Pancreas (tissue), 10 donors: ENCODE data around the gene DHRS1. TPM values are rescaled to one million over a fixed set of nuclear protein-coding genes. Genes with fewer than 3 reads are reported as not detected.

ENCODE experiments used
- ATAC-seq, 4 donors: fragments of 200-7000 bp; cut with Tn5 transposase; one replicate each; pipeline versions ENCODE4 v1.8.0 to v1.9.1; 2020; ENCODE audit warnings: mild to moderate bottlenecking in 4 of 4, moderate library complexity in 4 of 4
- DNase-seq, 6 donors: peaks; one replicate each; pipeline ENCODE4 v3.0.0-alpha.2; 2020
- FAIRE-seq: peaks from 2 replicates; lab custom pipeline; 2012; peaks lifted over from hg19 to GRCh38; lab: Jason Lieb, UNC
- H3K27ac ChIP-seq, 4 donors: fragments of 200-600 bp; sonication (generic); 1 replicate in 3 of 4; 2 replicates in 1 of 4; pipeline versions ENCODE4 v1.5.0 to v1.8.0; 2020
- H3K27me3 ChIP-seq, 4 donors: fragments of 200-600 bp; one replicate each; pipeline ENCODE4 v1.8.0; 2021
- H3K36me3 ChIP-seq, 3 donors: fragments of 200-600 bp; sonication (generic) in 1 of 3; one replicate each; pipeline versions ENCODE4 v1.5.0 to v1.8.0; 2020 to 2021
- H3K4me1 ChIP-seq, 3 donors: fragments of 200-600 bp; one replicate each; pipeline ENCODE4 v1.8.0; 2021
- H3K4me3 ChIP-seq, 4 donors: fragments of 200-600 bp; sonication (generic) in 2 of 4; one replicate each; pipeline versions ENCODE4 v1.5.0 to v1.8.0; 2020 to 2021
- H3K9me3 ChIP-seq, 4 donors: fragments of 200-600 bp; one replicate each; pipeline ENCODE4 v1.8.0; 2021
- WGBS, 2 donors: extraction: QIAGEN DNeasy Blood & Tissue Kit; methylation state at CpG; one replicate each; pipeline ENCODE4 v1.1.7; 2013; 5-methylcytosine and 5-hydroxymethylcytosine counted together
- intact Hi-C, 3 donors: fragments of 100-400 bp; cut with DNase I; formaldehyde crosslinking; loops; one replicate each; pipeline versions ENCODE4 v1.11.1 to v1.14.2; 2022
- polyA plus RNA-seq, 2 donors: library from polyadenylated mRNA; stranded (reverse); fragments of 200-250 nt; gene quantifications; one replicate each; pipeline ENCODE4 v1.2.3, GENCODE V29; 2013
- total RNA-seq, 6 donors: library from RNA; stranded (reverse); fragmentation: NEBNext Ultra II Directional in 4 of 6; extraction: Animal tissue kit (Norgen Biotek cat#: 25700) in 4 of 6; gene quantifications; one replicate each; pipeline versions ENCODE4 v1.2.1 to v1.2.4, GENCODE V29; 2021 to 2023
- TF ChIP-seq, protein P1 (sequence below), 4 donors: fragments of 200-600 bp; sonication (generic) in 3 of 4; IDR thresholded peaks; one replicate each; pipeline versions ENCODE4 v1.5.0 to v1.8.0; 2021; ENCODE audit warnings: antibody characterized with exemption in 4 of 4
- donor health status: healthy with polysubstance abuse.
- donor health status: DM: no; HTN: no; CAD: no; lungs with moderate emphysema.
- donor health status: DM: no; HTN: no; CAD: no.
- donor health status: control.
- donor health status: control.
- donor health status: Bipolar disorder and iron deficiency.
- donor health status: DM: yes; HTN: yes; CAD: no.
- donor health status: DM: no; HTN: no; CAD: no.
- donor health status: DM: no; HTN: no; CAD: no.
- donor health status: DM: yes; HTN: yes; CAD: no.

DHRS1 gene
- total and polyA plus RNA-seq, 8 donors, result 6.1 to 21.1 (median 13.6) TPM

DNA sequence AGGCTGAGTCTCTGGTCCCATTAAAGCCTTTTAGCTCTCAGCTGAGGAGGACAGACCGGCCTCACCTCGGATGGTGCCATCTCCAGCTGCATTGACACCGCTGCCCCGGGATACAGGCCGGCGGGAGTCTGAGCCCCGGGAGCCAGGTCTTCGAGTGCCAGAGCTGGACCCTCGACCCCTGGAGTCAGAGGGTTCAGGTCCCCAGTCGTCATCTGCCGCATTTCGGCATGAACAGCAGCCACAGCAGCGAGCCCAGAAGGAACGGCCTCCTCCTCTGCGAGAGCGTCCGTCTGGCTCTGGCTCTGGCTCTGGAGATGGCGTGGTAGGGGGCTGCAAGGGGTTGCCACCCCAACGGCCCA, 37.6 kb downstream of the DHRS1 start:
- intact Hi-C loops, result no loop called here
- Histone ChIP-seq H3K9me3 (no peaks in the 10 kb centered on the region), H3K27me3 (no peaks in the 10 kb centered on the region), H3K4me3 (no peak overlapping the region), H3K4me1 (no peaks in the 10 kb centered on the region), H3K27ac (no peak overlapping the region), H3K36me3 (peaks cover 0 to 9% (median 0%) of the 10 kb centered on the region in 3 donors)
- DNase-seq (peak in 1 of 6 donors; percentile 32), ATAC-seq (no peak), FAIRE-seq (no peak)
- TF ChIP-seq, protein P1, sequence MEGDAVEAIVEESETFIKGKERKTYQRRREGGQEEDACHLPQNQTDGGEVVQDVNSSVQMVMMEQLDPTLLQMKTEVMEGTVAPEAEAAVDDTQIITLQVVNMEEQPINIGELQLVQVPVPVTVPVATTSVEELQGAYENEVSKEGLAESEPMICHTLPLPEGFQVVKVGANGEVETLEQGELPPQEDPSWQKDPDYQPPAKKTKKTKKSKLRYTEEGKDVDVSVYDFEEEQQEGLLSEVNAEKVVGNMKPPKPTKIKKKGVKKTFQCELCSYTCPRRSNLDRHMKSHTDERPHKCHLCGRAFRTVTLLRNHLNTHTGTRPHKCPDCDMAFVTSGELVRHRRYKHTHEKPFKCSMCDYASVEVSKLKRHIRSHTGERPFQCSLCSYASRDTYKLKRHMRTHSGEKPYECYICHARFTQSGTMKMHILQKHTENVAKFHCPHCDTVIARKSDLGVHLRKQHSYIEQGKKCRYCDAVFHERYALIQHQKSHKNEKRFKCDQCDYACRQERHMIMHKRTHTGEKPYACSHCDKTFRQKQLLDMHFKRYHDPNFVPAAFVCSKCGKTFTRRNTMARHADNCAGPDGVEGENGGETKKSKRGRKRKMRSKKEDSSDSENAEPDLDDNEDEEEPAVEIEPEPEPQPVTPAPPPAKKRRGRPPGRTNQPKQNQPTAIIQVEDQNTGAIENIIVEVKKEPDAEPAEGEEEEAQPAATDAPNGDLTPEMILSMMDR (IDR thresholded peaks at IDR 0.05), result no peak
- 88 to 90% methylated on average over 19 of the region's 19 CpGs for WGBS, 2 donors

DNA sequence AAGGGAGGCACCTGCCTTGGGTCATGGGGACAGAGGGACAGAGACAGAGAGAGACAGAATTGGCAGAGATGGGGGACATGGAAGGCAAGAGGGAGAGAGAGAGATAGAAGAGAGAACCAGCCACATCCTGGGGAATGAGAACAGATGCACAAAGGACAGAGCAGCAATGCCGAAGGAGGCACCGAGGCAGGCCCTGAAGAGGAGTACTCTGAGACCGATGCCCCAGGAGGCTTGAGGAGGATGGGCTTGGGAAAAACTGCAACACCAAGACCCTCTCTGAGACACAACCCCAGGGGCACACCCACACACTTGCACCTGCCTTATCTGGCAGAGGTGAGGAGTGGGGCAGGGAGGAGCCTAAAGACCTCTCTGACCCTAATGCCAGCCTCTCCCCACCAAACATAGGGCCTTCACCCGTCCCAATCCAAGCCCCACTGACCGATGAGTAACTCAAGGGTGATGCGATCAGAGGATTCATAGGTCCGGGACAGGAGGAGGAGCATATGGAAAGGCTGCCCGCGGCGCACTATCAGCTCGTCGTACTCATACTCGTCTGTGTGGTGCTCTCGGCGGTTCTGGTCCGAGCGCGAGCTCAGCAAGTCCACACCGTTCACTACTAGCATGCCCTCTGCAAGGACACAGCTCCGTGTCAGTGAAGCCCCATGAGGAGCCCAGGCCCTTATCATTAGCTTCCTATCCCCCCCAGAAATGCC, 38.2 kb downstream of the DHRS1 start:
- DNase-seq (peak in 1 of 6 donors; percentile 33), ATAC-seq (no peak), FAIRE-seq (no peak)
- Histone ChIP-seq H3K27ac (no peak overlapping the region), H3K4me1 (no peaks in the 10 kb centered on the region), H3K36me3 (peaks cover 0 to 3% (median 0%) of the 10 kb centered on the region in 3 donors), H3K27me3 (no peaks in the 10 kb centered on the region), H3K9me3 (no peaks in the 10 kb centered on the region), H3K4me3 (no peak overlapping the region)
- TF ChIP-seq, protein P1 (IDR thresholded peaks at IDR 0.05), result no peak
- intact Hi-C loops, result no loop called here
- 89 to 95% methylated on average over 20 of the region's 20 CpGs for WGBS, 2 donors

DNA sequence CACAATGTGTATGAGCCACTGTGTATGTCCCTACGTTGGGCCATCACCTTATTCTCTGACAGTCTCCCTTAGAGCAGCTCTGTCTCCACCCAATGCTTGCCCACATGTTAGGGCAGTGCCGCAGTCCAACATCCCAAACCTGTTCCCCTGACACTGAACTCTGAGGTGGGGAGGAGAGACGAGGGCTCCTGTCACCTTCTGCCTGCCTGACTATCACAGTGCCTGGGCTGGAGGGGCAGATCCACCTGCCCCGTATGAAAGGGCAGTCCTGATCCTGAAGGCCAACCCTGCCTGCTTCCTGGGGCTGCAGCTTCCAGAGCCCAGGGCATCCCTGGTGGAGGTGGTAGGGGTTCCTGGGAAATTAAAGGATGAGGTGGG, 38.8 kb downstream of the DHRS1 start:
- ATAC-seq, result no peak
- DNase-seq, result peak in 1 of 6 donors; percentile 33
- no peak overlapping the region for H3K4me3 ChIP-seq
- WGBS, 2 donors, result 75 to 83% methylated on average over 4 of the region's 4 CpGs
- no peak for FAIRE-seq
- intact Hi-C loops, result no loop called here
- H3K36me3 ChIP-seq, result no peaks in the 10 kb centered on the region
- TF ChIP-seq, protein P1 (IDR thresholded peaks at IDR 0.05), result no peak
- no peaks in the 10 kb centered on the region for H3K4me1 ChIP-seq
- H3K27ac ChIP-seq, result peak overlapping the region in 1 of 4 donors; percentile 78
- no peaks in the 10 kb centered on the region for H3K27me3 ChIP-seq
- H3K9me3 ChIP-seq, result no peaks in the 10 kb centered on the region

DNA sequence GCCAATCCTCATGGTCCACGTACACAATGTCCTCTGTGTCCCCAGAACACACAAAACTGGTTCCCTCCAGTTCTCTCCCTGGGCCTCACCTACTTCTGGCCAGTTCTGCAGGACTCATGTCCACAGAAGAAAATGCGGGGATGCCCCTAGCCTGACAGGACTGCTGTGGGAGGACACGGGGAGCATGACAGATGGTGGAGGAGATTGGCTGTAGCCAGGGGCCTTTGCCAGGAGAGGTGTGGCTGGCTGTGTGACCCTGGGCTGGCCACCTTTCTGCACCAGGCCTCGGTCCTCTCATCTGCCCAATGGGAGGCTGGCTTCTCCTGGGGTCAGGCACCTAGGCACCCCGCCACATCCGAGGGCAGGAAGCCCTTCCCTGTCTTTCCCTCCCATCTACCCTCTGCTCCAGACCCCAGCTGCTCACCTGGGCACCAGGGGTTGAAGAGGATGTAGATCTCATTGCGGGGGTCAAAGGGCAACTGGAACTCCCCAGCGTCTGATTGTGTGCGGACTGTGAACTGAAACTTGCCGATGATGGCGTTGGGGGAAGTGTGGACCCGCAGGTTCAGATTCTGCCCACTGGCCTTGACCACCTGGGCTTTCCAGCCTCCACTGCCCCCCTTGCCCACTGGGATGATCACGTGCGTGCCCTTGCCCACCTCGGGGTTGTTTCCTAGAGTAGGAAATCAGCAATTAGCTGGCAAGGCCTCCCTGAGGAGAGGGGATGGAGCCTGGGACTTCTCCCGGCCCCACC, 39.4 kb downstream of the DHRS1 start:
- DNase-seq, result peak in 2 of 6 donors; percentile 32 to 60
- intact Hi-C loops, result no loop called here
- WGBS, 2 donors, result 72% methylated on average over 16 of the region's 16 CpGs
- Histone ChIP-seq H3K27ac (peak overlapping the region in 3 of 4 donors; percentile 61 to 78 (median 64)), H3K4me3 (no peak overlapping the region), H3K9me3 (no peaks in the 10 kb centered on the region), H3K4me1 (no peaks in the 10 kb centered on the region), H3K36me3 (no peaks in the 10 kb centered on the region), H3K27me3 (no peaks in the 10 kb centered on the region)
- ATAC-seq, result peak; percentile 27 to 76 (median 62)
- no peak for FAIRE-seq
- TF ChIP-seq, protein P1 (IDR thresholded peaks at IDR 0.05), result no peak
